PFSK-1 (cell line): Measurements from ENCODE around the gene CROCC2.

Source experiments
- POLR2AphosphoS5 ChIP-seq: IDR thresholded peaks from 2 replicates; pipeline ENCODE4 v1.6.1; 2012; ENCODE audit warnings: low read depth, mild to moderate bottlenecking, control low read depth, low read length, moderate library complexity
- SIN3A ChIP-seq: IDR thresholded peaks from 2 replicates; pipeline ENCODE4 v1.6.1; 2012; ENCODE audit warnings: mild to moderate bottlenecking, low read length, moderate library complexity, borderline replicate concordance; ENCODE audit not compliant: insufficient read depth
- TAF1 ChIP-seq: IDR thresholded peaks from 2 replicates; pipeline ENCODE4 v1.6.1; 2012; ENCODE audit warnings: low read length, control low read depth, borderline replicate concordance; ENCODE audit not compliant: insufficient read depth
- TF ChIP-seq, protein P1 (sequence below), 2 experiments: IDR thresholded peaks; 2 replicates each; pipeline versions ENCODE4 v1.6.1 to v1.8.0; 2011 to 2012; ENCODE audit warnings: low read depth in 2 of 2, low read length in 2 of 2, control low read depth in 1 of 2, inconsistent platforms in 1 of 2, mild to moderate bottlenecking in 1 of 2, moderate library complexity in 1 of 2; ENCODE audit not compliant: insufficient read depth in 1 of 2

GRCh38 chr2:240958366-240959213 is 52.5 kb downstream of the CROCC2 start:
- TF ChIP-seq TAF1 (no peak), SIN3A (no peak), POLR2AphosphoS5 (no peak)
- TF ChIP-seq, protein P1, sequence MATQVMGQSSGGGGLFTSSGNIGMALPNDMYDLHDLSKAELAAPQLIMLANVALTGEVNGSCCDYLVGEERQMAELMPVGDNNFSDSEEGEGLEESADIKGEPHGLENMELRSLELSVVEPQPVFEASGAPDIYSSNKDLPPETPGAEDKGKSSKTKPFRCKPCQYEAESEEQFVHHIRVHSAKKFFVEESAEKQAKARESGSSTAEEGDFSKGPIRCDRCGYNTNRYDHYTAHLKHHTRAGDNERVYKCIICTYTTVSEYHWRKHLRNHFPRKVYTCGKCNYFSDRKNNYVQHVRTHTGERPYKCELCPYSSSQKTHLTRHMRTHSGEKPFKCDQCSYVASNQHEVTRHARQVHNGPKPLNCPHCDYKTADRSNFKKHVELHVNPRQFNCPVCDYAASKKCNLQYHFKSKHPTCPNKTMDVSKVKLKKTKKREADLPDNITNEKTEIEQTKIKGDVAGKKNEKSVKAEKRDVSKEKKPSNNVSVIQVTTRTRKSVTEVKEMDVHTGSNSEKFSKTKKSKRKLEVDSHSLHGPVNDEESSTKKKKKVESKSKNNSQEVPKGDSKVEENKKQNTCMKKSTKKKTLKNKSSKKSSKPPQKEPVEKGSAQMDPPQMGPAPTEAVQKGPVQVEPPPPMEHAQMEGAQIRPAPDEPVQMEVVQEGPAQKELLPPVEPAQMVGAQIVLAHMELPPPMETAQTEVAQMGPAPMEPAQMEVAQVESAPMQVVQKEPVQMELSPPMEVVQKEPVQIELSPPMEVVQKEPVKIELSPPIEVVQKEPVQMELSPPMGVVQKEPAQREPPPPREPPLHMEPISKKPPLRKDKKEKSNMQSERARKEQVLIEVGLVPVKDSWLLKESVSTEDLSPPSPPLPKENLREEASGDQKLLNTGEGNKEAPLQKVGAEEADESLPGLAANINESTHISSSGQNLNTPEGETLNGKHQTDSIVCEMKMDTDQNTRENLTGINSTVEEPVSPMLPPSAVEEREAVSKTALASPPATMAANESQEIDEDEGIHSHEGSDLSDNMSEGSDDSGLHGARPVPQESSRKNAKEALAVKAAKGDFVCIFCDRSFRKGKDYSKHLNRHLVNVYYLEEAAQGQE (IDR thresholded peaks at IDR 0.05; ENCODE audit: insufficient read depth in 1 of 2, low read depth in 2 of 2, low read length in 2 of 2), result no peak
